T-cell (primary cell): ENCODE data around the gene ATP6V0D1. TPM values are rescaled to one million over a fixed set of nuclear protein-coding genes. Genes with fewer than 3 reads are reported as not detected.

Source experiments
- ATAC-seq, 4 experiments: fragments of 200-7000 bp in 3 of 4; fragments of 150-1000 bp in 1 of 4; cut with Tn5 transposase; replicated peaks in 1 of 4; 1 replicate in 3 of 4; 2 replicates in 1 of 4; pipeline ENCODE4 v1.10.0; 2021; ENCODE audit warnings: moderate library complexity in 3 of 4, mild to moderate bottlenecking in 2 of 4, moderate number of reproducible peaks in 1 of 4
- CTCF ChIA-PET, 2 donors: fragments of 300-600 bp; sonication (Branson Sonifier 250); formaldehyde crosslinking; loops; one replicate each; lab custom pipeline; 2022; ENCODE audit warnings: antibody characterized with exemption in 2 of 2; lab: Charles Lee
- POLR2A ChIA-PET, 2 donors: fragments of 300-600 bp; sonication (Branson Sonifier 250); formaldehyde crosslinking; loops; one replicate each; lab custom pipeline; 2022; ENCODE audit warnings: antibody characterized with exemption in 2 of 2; lab: Charles Lee
- DNase-seq, 35 experiments: peaks; one replicate each; pipeline versions ENCODE4 v3.0.0 to v3.0.0-alpha.2; 2013 to 2023
- H3K27ac ChIP-seq: one replicate; pipeline ENCODE4 v1.5.1; 2013; ENCODE audit warnings: low read length
- H3K27me3 ChIP-seq, 2 experiments: replicated peaks in 1 of 2; 1 replicate in 1 of 2; 2 replicates in 1 of 2; pipeline versions ENCODE4 v1.6.1 to v1.7.0; 2013; ENCODE audit warnings: low read length in 1 of 2, mixed read lengths in 1 of 2; ENCODE audit not compliant: control insufficient read depth in 2 of 2, insufficient read depth in 2 of 2; ENCODE audit errors: extremely low read depth in 1 of 2
- H3K36me3 ChIP-seq, 2 donors: 1 replicate in 1 of 2; 2 replicates in 1 of 2; pipeline versions ENCODE4 v1.6.1 to v1.7.0; 2013; ENCODE audit warnings: low read length in 1 of 2; ENCODE audit not compliant: control insufficient read depth in 2 of 2, insufficient read depth in 1 of 2; ENCODE audit errors: extremely low read depth in 1 of 2
- H3K4me1 ChIP-seq, 2 experiments: 1 replicate in 1 of 2; 2 replicates in 1 of 2; pipeline versions ENCODE4 v1.6.1 to v1.7.0; 2013; ENCODE audit warnings: low read length in 2 of 2, mixed read lengths in 1 of 2; ENCODE audit not compliant: insufficient read depth in 2 of 2, control insufficient read depth in 1 of 2; ENCODE audit errors: extremely low read depth in 1 of 2
- H3K4me3 ChIP-seq, 2 donors: 1 replicate in 1 of 2; 2 replicates in 1 of 2; pipeline versions ENCODE4 v1.5.1 to v1.7.0; 2013; ENCODE audit warnings: mild to moderate bottlenecking in 2 of 2, low read length in 1 of 2, moderate library complexity in 1 of 2; ENCODE audit not compliant: control insufficient read depth in 1 of 2; ENCODE audit errors: extremely low read depth in 1 of 2
- H3K9me3 ChIP-seq: 2 replicates; pipeline ENCODE4 v1.7.0; 2013
- H3K27ac Mint-ChIP-seq, 2 donors: one replicate each; pipeline ENCODE4 v1.8.0; 2020 to 2021; ENCODE audit warnings: mild to moderate bottlenecking in 2 of 2, mixed read lengths in 2 of 2
- H3K27me3 Mint-ChIP-seq, 2 donors: one replicate each; pipeline ENCODE4 v1.8.0; 2021 to 2022; ENCODE audit warnings: mixed read lengths in 2 of 2
- H3K36me3 Mint-ChIP-seq: one replicate; pipeline ENCODE4 v1.8.0; 2021; ENCODE audit warnings: mixed read lengths
- H3K4me1 Mint-ChIP-seq, 3 donors: one replicate each; pipeline ENCODE4 v1.8.0; 2020 to 2022; ENCODE audit warnings: mixed read lengths in 3 of 3, mild to moderate bottlenecking in 1 of 3
- H3K4me3 Mint-ChIP-seq, 3 donors: one replicate each; pipeline ENCODE4 v1.8.0; 2020 to 2022; ENCODE audit warnings: mild to moderate bottlenecking in 3 of 3, mixed read lengths in 3 of 3, moderate library complexity in 3 of 3
- H3K9me3 Mint-ChIP-seq, 3 donors: one replicate each; pipeline ENCODE4 v1.8.0; 2020 to 2022; ENCODE audit warnings: mixed read lengths in 3 of 3
- WGBS: methylation state at CpG from one replicate; pipeline ENCODE4 v1.1.5; 2013; ENCODE audit warnings: missing lambda C conversion rate; ENCODE audit not compliant: insufficient coverage; 5-methylcytosine and 5-hydroxymethylcytosine counted together
- total RNA-seq, 35 experiments: library from RNA in 6 of 35; stranded (reverse) in 6 of 35; fragments of 120-200 nt in 1 of 35; gene quantifications; one replicate each; pipeline versions ENCODE4 v1.2.1 to v1.2.4 and lab custom pipeline; 2013 to 2026

ATP6V0D1 gene
- total RNA-seq = 10 to 100 TPM; 41.5 to 49.6 (median 45.8) TPM
- total RNA-seq (2013) = 38.5 TPM
- 29.4 to 96.0 (median 49.9) reads per million in 29 experiments for total RNA-seq (lab: John Stamatoyannopoulos, UW)

DNA sequence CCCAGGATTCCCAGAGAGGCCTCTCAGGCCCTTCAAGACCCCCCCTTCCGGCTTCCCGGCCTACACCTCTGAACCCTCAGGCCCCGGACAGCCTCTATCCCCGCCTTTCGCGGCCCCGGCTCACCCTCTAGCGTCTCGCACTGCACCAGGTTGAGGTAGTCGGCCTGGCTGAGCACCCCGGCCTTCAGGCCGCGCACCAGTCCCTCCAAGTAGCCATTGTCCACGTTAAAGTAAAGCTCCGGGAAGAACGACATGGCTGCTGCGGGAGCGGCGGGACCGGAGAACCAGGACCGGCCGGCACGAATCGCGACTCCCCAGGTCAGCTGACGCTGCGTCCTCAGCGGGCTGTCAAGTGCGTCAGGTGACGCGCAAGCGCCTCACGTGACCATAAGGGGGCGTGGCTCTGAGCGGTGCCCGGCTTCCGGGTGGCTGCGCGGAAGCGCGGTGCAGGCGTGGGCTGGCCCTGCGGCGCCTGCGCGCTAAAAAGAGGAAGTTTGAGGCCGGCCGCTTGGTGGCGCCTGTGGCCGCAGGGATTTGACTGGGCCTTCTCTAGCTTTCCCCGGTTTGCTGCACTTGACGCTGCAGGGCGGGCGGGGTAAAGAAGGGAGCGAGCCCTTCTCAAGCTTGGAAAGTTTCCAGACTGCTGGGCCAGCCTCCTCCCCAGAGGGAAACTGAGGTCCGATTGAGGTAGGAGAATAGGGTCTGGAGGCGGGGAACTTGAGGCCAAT is at the start of gene ATP6V0D1:
Gene ATP6V0D1 (minus strand): TSS at position 325 of the 728 bp plus-strand sequence. CDS start 71 bp downstream, at position 254.
- WGBS = under 1% methylated on average over 52 of the region's 57 CpGs
- H3K27ac Mint-ChIP-seq = peak within 1 kb of the TSS; percentile 92 to 99

DNA sequence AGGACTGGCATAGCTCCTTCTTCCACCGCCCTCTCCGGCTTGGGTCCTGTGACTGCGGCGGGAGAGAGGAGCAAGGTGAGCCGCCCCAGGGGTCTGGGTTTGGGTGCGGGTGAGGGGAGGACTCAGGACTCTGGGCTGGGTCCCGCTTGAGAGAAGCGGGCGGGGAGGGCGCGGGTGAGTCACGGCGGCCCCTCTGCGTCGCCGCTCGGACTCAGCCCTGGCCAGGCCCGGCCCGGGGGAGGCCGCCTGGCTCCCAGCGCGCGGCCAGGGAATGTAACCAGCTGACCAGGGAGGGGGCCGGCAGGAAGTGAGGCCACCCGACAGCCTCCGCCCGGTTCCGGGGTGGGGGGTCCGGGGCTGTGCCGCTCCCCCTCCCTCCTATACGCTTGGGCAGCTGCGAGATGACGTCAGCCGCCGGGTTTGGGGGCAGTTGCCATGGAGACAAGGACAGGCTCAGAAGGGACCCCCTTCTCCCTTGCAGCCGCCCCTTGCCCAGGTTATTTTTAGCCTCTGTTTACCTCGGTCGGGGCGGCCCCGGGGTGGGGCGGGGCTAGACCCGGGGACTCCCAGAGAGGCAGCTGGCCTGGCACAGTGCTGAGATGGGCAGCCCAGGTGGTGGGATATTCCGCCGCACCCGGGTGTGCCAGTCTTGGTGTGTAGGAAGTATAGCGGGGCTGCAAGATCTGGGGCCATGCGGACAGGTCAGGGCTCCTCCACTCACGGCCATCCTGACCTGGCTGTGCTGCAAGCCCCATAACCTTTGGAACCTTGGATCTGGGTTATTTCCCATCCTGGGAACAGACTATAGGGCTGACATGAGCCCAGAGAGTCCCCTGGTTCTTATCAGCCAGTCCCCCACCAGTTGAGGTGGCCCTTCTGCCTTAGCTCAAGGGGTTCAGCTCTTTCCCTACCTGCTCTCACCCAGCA is 49.3 kb upstream of the ATP6V0D1 start:
- no peaks in the 10 kb centered on the region for H3K9me3 ChIP-seq
- H3K27ac ChIP-seq = no peak overlapping the region
- peaks cover 0 to 36% of the 10 kb centered on the region in 2 experiments for H3K27me3 ChIP-seq
- H3K36me3 Mint-ChIP-seq = no peaks in the 10 kb centered on the region
- peak in 4 of 35 experiments; percentile 35 to 61 (median 45) for DNase-seq
- peak in 3 of 4 experiments; percentile 9 to 46 (median 18) for ATAC-seq
- peak overlapping the region; percentile 49 to 58 for H3K4me3 ChIP-seq
- ChIA-PET CTCF (interaction anchor here (0.5 to 0.9 kb wide), 3 partner anchors 9 to 49 kb away, joined by 3 to 8 read pairs (median 3); partner anchors contain the start of gene ATP6V0D1 (in 1 of the 2)), POLR2A (interaction anchor here in 1 of 2 donors (0.6 kb wide), 1 partner anchor 1635 kb away, joined by 7 read pairs; no protein-coding TSS in a partner anchor)
- 24% methylated on average over 46 of the region's 48 CpGs for WGBS
- H3K4me1 Mint-ChIP-seq = peaks cover 21 to 34% (median 33%) of the 10 kb centered on the region in 3 donors
- H3K27ac Mint-ChIP-seq = peak overlapping the region in 1 of 2 donors; percentile 59
- peaks cover 8 to 35% of the 10 kb centered on the region in 2 experiments for H3K4me1 ChIP-seq
- no peaks in the 10 kb centered on the region for H3K9me3 Mint-ChIP-seq
- peaks cover 14 to 18% of the 10 kb centered on the region in 2 donors for H3K27me3 Mint-ChIP-seq
- peak overlapping the region; percentile 72 to 80 (median 80) for H3K4me3 Mint-ChIP-seq
- H3K36me3 ChIP-seq = no peaks in the 10 kb centered on the region

More for the DNA sequence above, at the start of gene ATP6V0D1:
- Mint-ChIP-seq H3K9me3 (no peaks in the 10 kb centered on the region), H3K4me1 (peaks cover 49 to 68% (median 54%) of the 10 kb centered on the region in 3 donors), H3K4me3 (peak within 1 kb of the TSS; percentile 93 to 97 (median 95)), H3K27me3 (no peaks in the 10 kb centered on the region), H3K36me3 (peaks cover 9% of the 10 kb centered on the region)
- DNase-seq (peak; percentile 96 to 99 (median 98)), ATAC-seq (peak; percentile 89 to 95 (median 92))
- Histone ChIP-seq H3K4me1 (peaks cover 5 to 51% of the 10 kb centered on the region in 2 experiments), H3K27me3 (no peaks in the 10 kb centered on the region), H3K9me3 (no peaks in the 10 kb centered on the region), H3K4me3 (peak within 1 kb of the TSS; percentile 93 to 100), H3K27ac (peak within 1 kb of the TSS; percentile 98), H3K36me3 (peaks cover 9 to 20% of the 10 kb centered on the region in 2 donors)
- POLR2A ChIA-PET = interaction anchor here (1.0 to 2.6 kb wide), 3 partner anchors 33 to 179 kb away, joined by 3 to 8 read pairs (median 5); partner anchors contain the start of genes ACD (in 1 of the 2) and PARD6A (in 1 of the 2)
- CTCF ChIA-PET = interaction anchor here (0.6 to 3.0 kb wide), 25 partner anchors 8 to 746 kb away, joined by 3 to 27 read pairs (median 4); partner anchors contain the start of genes ACD (in 1 of the 2), CARMIL2 (in 1 of the 2), CTCF (in 1 of the 2) and RANBP10 (in 1 of the 2)

DNA sequence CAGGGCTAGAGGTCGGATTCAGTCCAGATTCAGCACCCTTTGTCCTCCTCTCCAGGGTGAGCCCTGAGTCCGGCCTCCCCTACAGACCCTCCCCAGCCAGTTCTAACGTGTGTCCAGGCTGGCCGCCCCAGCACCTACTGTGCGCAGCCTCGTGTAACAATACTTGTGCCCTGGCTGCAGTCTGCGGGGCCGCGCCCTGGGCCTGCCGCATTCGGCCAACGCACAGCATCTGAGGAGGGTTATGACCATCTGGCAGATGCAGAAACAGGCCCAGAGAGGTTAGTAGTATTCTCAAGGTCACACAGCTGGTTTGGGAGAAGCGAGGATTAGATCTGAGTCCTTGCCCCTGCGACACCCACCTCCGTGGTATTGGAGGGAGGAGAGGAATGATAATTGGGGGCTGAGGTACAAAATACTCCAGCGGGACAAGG is 48.6 kb upstream of the ATP6V0D1 start:
- no peaks in the 10 kb centered on the region for H3K9me3 ChIP-seq
- H3K27ac Mint-ChIP-seq = peak overlapping the region in 1 of 2 donors; percentile 59
- H3K27ac ChIP-seq = no peak overlapping the region
- ChIA-PET CTCF (interaction anchor here (0.6 to 0.9 kb wide), 2 partner anchors 9 to 115 kb away, joined by 8 to 9 read pairs; no protein-coding TSS in a partner anchor), POLR2A (no interaction called here)
- peaks cover 0 to 36% of the 10 kb centered on the region in 2 experiments for H3K27me3 ChIP-seq
- WGBS = 50% methylated on average over 16 of the region's 16 CpGs
- peaks cover 21 to 30% (median 29%) of the 10 kb centered on the region in 3 donors for H3K4me1 Mint-ChIP-seq
- peaks cover 14 to 18% of the 10 kb centered on the region in 2 donors for H3K27me3 Mint-ChIP-seq
- no peaks in the 10 kb centered on the region for H3K9me3 Mint-ChIP-seq
- H3K4me1 ChIP-seq = peaks cover 8 to 35% of the 10 kb centered on the region in 2 experiments
- H3K36me3 Mint-ChIP-seq = no peaks in the 10 kb centered on the region
- no peak for DNase-seq
- no peaks in the 10 kb centered on the region for H3K36me3 ChIP-seq
- H3K4me3 Mint-ChIP-seq = peak overlapping the region; percentile 72 to 80 (median 80)
- peak overlapping the region; percentile 49 to 58 for H3K4me3 ChIP-seq
- ATAC-seq = no peak

DNA sequence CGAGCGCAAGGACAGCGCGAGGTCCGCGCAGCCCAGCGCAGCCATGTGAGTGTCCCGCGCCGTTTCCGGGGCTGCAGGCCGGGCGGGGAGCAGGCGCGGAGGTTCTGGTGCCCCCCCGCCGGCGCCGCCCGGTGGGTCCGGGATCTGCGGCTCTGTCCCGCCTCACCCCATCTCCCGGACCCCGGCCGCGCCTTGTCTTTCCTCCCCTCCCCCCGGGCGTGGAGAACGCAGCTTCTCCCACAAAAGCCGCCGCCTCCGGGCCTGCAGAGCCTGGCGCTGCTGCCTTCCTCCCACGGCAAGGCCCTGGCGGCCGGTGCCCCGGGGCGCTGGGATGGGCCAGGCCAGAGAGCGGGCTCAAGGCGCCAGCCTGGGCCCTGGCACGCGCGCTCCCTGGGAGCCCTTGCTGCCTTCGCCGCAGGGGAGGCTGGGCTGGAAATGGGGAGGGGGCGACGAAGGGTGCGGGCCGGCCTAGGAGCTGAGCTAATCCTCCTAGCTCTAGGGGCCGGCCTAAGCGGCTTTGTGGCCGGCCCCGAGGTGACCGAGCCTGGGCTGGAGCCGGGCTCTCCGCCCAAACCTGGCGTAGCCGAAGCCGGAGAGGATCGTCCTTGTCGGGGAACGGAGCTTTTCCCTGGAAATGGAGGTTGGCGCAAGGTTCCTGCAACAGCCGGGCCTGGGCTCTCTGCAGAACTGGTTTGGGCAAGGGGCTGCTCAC is 48.1 kb upstream of the ATP6V0D1 start:
- peak overlapping the region; percentile 49 to 58 for H3K4me3 ChIP-seq
- POLR2A ChIA-PET = no interaction called here
- H3K27me3 ChIP-seq = peaks cover 0 to 36% of the 10 kb centered on the region in 2 experiments
- CTCF ChIA-PET = interaction anchor here (0.6 to 0.9 kb wide), 2 partner anchors 8 to 115 kb away, joined by 8 to 9 read pairs; no protein-coding TSS in a partner anchor
- no peaks in the 10 kb centered on the region for H3K36me3 ChIP-seq
- Mint-ChIP-seq H3K4me3 (peak overlapping the region; percentile 72 to 80 (median 80)), H3K27ac (no peak overlapping the region), H3K9me3 (no peaks in the 10 kb centered on the region), H3K36me3 (no peaks in the 10 kb centered on the region), H3K4me1 (peaks cover 21 to 29% (median 28%) of the 10 kb centered on the region in 3 donors), H3K27me3 (peaks cover 14 to 18% of the 10 kb centered on the region in 2 donors)
- ATAC-seq = peak; percentile 36 to 63 (median 52)
- peak in 5 of 35 experiments; percentile 24 to 35 (median 30) for DNase-seq
- 8% methylated on average over 52 of the region's 65 CpGs for WGBS
- H3K4me1 ChIP-seq = peaks cover 8 to 35% of the 10 kb centered on the region in 2 experiments
- no peaks in the 10 kb centered on the region for H3K9me3 ChIP-seq
- H3K27ac ChIP-seq = no peak overlapping the region

DNA sequence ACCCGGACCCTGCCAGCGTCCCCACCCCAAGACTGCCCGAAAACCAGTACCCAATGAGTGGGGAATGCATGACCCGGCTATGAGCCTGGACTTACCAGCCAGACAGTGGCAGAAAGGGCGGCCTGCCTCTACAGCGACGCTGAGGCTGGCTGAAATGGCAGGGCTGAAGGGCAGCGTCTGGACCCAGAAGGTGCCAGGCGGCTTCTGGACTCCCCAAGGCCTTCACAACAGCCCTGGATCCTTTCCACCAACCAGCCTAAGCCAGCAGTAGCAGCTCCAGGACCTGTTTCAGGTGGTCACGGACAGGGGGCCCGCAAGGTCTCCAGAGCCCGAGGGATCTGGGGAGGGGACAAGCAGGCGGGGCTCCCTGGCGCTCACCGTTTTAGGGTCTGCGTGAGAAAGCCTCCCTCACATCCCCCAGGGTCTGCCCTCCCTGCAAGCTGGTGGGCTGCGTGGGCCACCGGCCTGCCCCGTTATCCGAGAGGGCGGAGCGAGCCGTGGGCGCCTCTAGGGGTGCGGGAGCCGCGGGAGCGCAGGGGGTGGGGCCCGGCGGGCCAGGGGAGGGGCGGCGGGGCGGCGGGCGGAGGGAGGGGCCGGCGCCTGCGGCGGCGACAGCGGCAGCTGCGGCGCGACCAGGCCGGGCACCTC is 47.4 kb upstream of the ATP6V0D1 start, which contains the start of gene RIPOR1:
Gene RIPOR1 (plus strand): TSS at position 608 of the 648 bp plus-strand sequence. CDS start 9,618 bp downstream, outside the sequence.
- H3K36me3 ChIP-seq = no peaks in the 10 kb centered on the region
- H3K9me3 ChIP-seq = no peaks in the 10 kb centered on the region
- no peaks in the 10 kb centered on the region for H3K36me3 Mint-ChIP-seq
- no peaks in the 10 kb centered on the region for H3K9me3 Mint-ChIP-seq
- peaks cover 0 to 36% of the 10 kb centered on the region in 2 experiments for H3K27me3 ChIP-seq
- H3K27me3 Mint-ChIP-seq = peaks cover 14 to 18% of the 10 kb centered on the region in 2 donors
- DNase-seq (peak in 16 of 35 experiments; percentile 19 to 64 (median 40)), ATAC-seq (peak; percentile 70 to 83 (median 74))
- H3K4me1 ChIP-seq = peaks cover 8 to 35% of the 10 kb centered on the region in 2 experiments
- H3K4me1 Mint-ChIP-seq = peaks cover 21 to 27% (median 26%) of the 10 kb centered on the region in 3 donors
- POLR2A ChIA-PET = no interaction called here
- 46% methylated on average over 19 of the region's 45 CpGs for WGBS
- peak within 1 kb of the TSS in 1 of 2 donors; percentile 59 for H3K27ac Mint-ChIP-seq
- CTCF ChIA-PET = no interaction called here
- no peak within 1 kb of the TSS for H3K27ac ChIP-seq
- peak within 1 kb of the TSS; percentile 72 to 80 (median 80) for H3K4me3 Mint-ChIP-seq
- H3K4me3 ChIP-seq = peak within 1 kb of the TSS; percentile 49 to 58
